Endothelial cell of umbilical vein (primary cell): ENCODE results near the gene RANBP3L. TPM values are rescaled to one million over a fixed set of nuclear protein-coding genes. Genes with fewer than 3 reads are reported as not detected.

ENCODE experiments used
- BruUV-seq: library from RNA; stranded (reverse); fragments of 400-500 nt; replicated peaks from 2 replicates; lab custom pipeline; 2021; lab: Mats Ljungman, UMichigan
- CTCF ChIA-PET: fragments of 300-600, 350-600 bp; sonication (Branson Sonifier 250); formaldehyde crosslinking; loops from one replicate; lab custom pipeline; 2021; ENCODE audit warnings: antibody characterized with exemption, inconsistent platforms; lab: Charles Lee
- POLR2A ChIA-PET: fragments of 300-600, 350-600 bp; sonication (Branson Sonifier 250); formaldehyde crosslinking; loops from one replicate; lab custom pipeline; 2021; ENCODE audit warnings: antibody characterized with exemption, inconsistent platforms; lab: Charles Lee
- DNase-seq: peaks from one replicate; pipeline ENCODE4 v3.0.0-alpha.2; 2011; ENCODE audit warnings: low read depth, low spot score
- FAIRE-seq: peaks from 2 replicates; lab custom pipeline; 2011; peaks lifted over from hg19 to GRCh38; lab: Jason Lieb, UNC
- H2AFZ ChIP-seq: 2 replicates; pipeline ENCODE4 v1.6.0; 2012; ENCODE audit warnings: low read depth, low read length, control low read depth, inconsistent platforms
- H3K27ac ChIP-seq: 2 replicates; pipeline ENCODE4 v1.5.1; 2011; ENCODE audit warnings: low read depth, mild to moderate bottlenecking, control low read depth, low read length, moderate library complexity; ENCODE audit not compliant: insufficient read depth
- H3K27me3 ChIP-seq, 2 experiments: 2 replicates each; pipeline versions ENCODE4 v1.6.0 to v1.6.1; 2011; ENCODE audit warnings: low read length in 2 of 2, mixed read lengths in 1 of 2; ENCODE audit not compliant: control insufficient read depth in 2 of 2, insufficient read depth in 2 of 2
- H3K36me3 ChIP-seq, 2 experiments: 2 replicates in 1 of 2; 3 replicates in 1 of 2; pipeline ENCODE4 v1.5.1; 2011; ENCODE audit warnings: low read length in 2 of 2, mild to moderate bottlenecking in 1 of 2, moderate library complexity in 1 of 2; ENCODE audit not compliant: control insufficient read depth in 2 of 2, insufficient read depth in 2 of 2; ENCODE audit errors: extremely low read depth in 1 of 2
- H3K4me1 ChIP-seq: 3 replicates; pipeline ENCODE4 v1.5.1; 2011; ENCODE audit warnings: mild to moderate bottlenecking, low read length; ENCODE audit not compliant: control insufficient read depth, insufficient read depth; ENCODE audit errors: extremely low read depth
- H3K4me2 ChIP-seq: 2 replicates; pipeline ENCODE4 v1.6.1; 2011; ENCODE audit warnings: low read length, control low read depth, mixed read lengths; ENCODE audit not compliant: insufficient read depth
- H3K4me3 ChIP-seq, 3 experiments: fragments of 200-600 bp in 1 of 3; sonication (generic), shearing (Covaris generic) in 1 of 3; replicated peaks in 1 of 3; 2 replicates each; pipeline ENCODE4 v1.5.1; 2011 to 2016; ENCODE audit warnings: control low read depth in 3 of 3, low read length in 3 of 3, mild to moderate bottlenecking in 2 of 3, inconsistent platforms in 1 of 3, low read depth in 1 of 3, moderate library complexity in 1 of 3; ENCODE audit not compliant: insufficient read depth in 1 of 3
- H3K79me2 ChIP-seq: 2 replicates; pipeline ENCODE4 v1.6.0; 2012; ENCODE audit warnings: low read length, inconsistent platforms; ENCODE audit not compliant: control insufficient read depth, insufficient read depth
- H3K9ac ChIP-seq: replicated peaks from 2 replicates; pipeline ENCODE3; 2011; ENCODE audit warnings: low read length, control low read depth; ENCODE audit not compliant: insufficient read depth; ENCODE audit errors: extremely low read depth
- H3K9me1 ChIP-seq: replicated peaks from 3 replicates; pipeline ENCODE4 v1.6.0; 2011; ENCODE audit warnings: mild to moderate bottlenecking, low read length; ENCODE audit not compliant: control insufficient read depth, insufficient read depth; ENCODE audit errors: extremely low read depth
- H3K9me3 ChIP-seq: replicated peaks from 2 replicates; pipeline ENCODE4 v1.5.1; 2012; ENCODE audit warnings: low read length, inconsistent platforms; ENCODE audit not compliant: control insufficient read depth, insufficient read depth
- H4K20me1 ChIP-seq: replicated peaks from 2 replicates; pipeline ENCODE3; 2011; ENCODE audit warnings: mild to moderate bottlenecking, low read length; ENCODE audit not compliant: control insufficient read depth, insufficient read depth; ENCODE audit errors: extremely low read depth
- EZH2 ChIP-seq: IDR thresholded peaks from 2 replicates; pipeline ENCODE4 v1.6.1; 2012; ENCODE audit warnings: borderline replicate concordance, low read depth, mild to moderate bottlenecking, moderate library complexity, low read length, inconsistent platforms; ENCODE audit not compliant: severe bottlenecking
- FOS ChIP-seq: IDR thresholded peaks from 2 replicates; pipeline ENCODE4 v1.6.1; 2011; ENCODE audit warnings: mild to moderate bottlenecking, low read length, moderate library complexity, borderline replicate concordance; ENCODE audit not compliant: insufficient read depth
- POLR2AphosphoS5 ChIP-seq: IDR thresholded peaks from 2 replicates; pipeline ENCODE4 v1.6.1; 2012; ENCODE audit warnings: low read depth, mild to moderate bottlenecking, control low read depth, low read length, moderate library complexity; ENCODE audit not compliant: insufficient read depth
- dilution Hi-C: fragments of 300-500 bp; cut with MboI; formaldehyde crosslinking; loops from one replicate; pipeline ENCODE4 v1.15.0; 2019; ENCODE audit warnings: low sequenced_read_pairs; ENCODE audit not compliant: extremely low pct_ligation_motif_present
- intact Hi-C: fragments of 100-400 bp; cut with micrococcal nuclease; formaldehyde crosslinking; loops from one replicate; pipeline ENCODE4 v1.10.0; 2022
- polyA plus RNA-seq, 4 experiments: library from polyadenylated mRNA; depleted of rRNA in 3 of 4; stranded (reverse) in 3 of 4; unstranded in 1 of 4; fragments of >200 nt; gene quantifications; 2 replicates each; pipeline versions ENCODE4 v1.2.1 to v1.2.3, GENCODE V29; 2011 to 2012; ENCODE audit warnings: missing spikeins in 1 of 4
- total RNA-seq: library from RNA; stranded (reverse); gene quantifications from 2 replicates; pipeline ENCODE4 v1.2.3, GENCODE V29; 2021
- TF ChIP-seq, protein P1 (sequence below): IDR thresholded peaks from 2 replicates; pipeline ENCODE4 v1.6.1; 2011; ENCODE audit not compliant: insufficient read depth, insufficient read length
- TF ChIP-seq, protein P2 (sequence below), 2 donors: IDR thresholded peaks; 1 replicate in 1 of 2; 2 replicates in 1 of 2; pipeline ENCODE4 v1.5.1; 2011; ENCODE audit warnings: low read length in 2 of 2, mild to moderate bottlenecking in 2 of 2, moderate library complexity in 2 of 2, control low read depth in 1 of 2, inconsistent platforms in 1 of 2, low read depth in 1 of 2; ENCODE audit not compliant: insufficient read depth in 1 of 2; ENCODE audit errors: extremely low read depth in 1 of 2

RANBP3L gene
- total and polyA plus RNA-seq, 2 donors (not counting 3 experiments of a cell fraction or from before 2014, with no cell fraction given) = not detected

DNA sequence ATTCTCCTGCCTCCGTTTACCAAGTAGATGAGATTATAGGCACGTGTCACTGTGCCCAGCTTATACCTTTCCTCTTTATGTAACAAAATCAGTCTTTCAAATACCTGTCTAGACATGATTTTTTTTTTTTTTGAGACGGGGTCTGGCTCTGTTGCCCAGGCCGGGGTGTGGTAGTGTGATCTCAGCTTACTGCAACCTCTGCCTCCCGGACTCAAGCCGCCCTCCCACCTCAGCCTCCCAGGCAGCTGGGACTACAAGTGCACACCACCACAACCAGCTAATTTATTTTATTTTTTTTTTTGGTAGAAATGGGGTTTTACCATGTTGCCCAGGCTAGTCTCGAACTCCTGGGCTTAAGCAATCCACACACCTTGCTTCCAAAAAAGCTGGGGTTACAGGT, 73.2 kb downstream of the RANBP3L start:
- Histone ChIP-seq H3K4me1 (no peaks in the 10 kb centered on the region), H4K20me1 (no peaks in the 10 kb centered on the region), H3K79me2 (no peaks in the 10 kb centered on the region), H3K4me2 (no peak overlapping the region), H3K4me3 (no peak overlapping the region), H3K27ac (no peak overlapping the region), H3K27me3 (no peaks in the 10 kb centered on the region), H2AFZ (no peak overlapping the region), H3K9me3 (no peaks in the 10 kb centered on the region), H3K9ac (no peak overlapping the region), H3K9me1 (no peaks in the 10 kb centered on the region), H3K36me3 (no peaks in the 10 kb centered on the region)
- no peak for DNase-seq
- TF ChIP-seq EZH2 (no peak), FOS (no peak), POLR2AphosphoS5 (no peak)
- TF ChIP-seq, protein P1, sequence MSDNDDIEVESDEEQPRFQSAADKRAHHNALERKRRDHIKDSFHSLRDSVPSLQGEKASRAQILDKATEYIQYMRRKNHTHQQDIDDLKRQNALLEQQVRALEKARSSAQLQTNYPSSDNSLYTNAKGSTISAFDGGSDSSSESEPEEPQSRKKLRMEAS = no peak
- TF ChIP-seq, protein P2, sequence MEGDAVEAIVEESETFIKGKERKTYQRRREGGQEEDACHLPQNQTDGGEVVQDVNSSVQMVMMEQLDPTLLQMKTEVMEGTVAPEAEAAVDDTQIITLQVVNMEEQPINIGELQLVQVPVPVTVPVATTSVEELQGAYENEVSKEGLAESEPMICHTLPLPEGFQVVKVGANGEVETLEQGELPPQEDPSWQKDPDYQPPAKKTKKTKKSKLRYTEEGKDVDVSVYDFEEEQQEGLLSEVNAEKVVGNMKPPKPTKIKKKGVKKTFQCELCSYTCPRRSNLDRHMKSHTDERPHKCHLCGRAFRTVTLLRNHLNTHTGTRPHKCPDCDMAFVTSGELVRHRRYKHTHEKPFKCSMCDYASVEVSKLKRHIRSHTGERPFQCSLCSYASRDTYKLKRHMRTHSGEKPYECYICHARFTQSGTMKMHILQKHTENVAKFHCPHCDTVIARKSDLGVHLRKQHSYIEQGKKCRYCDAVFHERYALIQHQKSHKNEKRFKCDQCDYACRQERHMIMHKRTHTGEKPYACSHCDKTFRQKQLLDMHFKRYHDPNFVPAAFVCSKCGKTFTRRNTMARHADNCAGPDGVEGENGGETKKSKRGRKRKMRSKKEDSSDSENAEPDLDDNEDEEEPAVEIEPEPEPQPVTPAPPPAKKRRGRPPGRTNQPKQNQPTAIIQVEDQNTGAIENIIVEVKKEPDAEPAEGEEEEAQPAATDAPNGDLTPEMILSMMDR (IDR thresholded peaks at IDR 0.05; ENCODE audit: extremely low read depth in 1 of 2, insufficient read depth in 1 of 2, low read depth in 1 of 2, low read length in 2 of 2) = no peak
- BruUV-seq = no TSS peak
- POLR2A ChIA-PET = no interaction called here
- FAIRE-seq = no peak
- intact Hi-C loops (no loop called here), dilution Hi-C loops (no loop called here)
- CTCF ChIA-PET = interaction anchor here (1.1 to 2.3 kb wide), 2 partner anchors 13 to 21 kb away, joined by 3 to 8 read pairs; partner anchors contain the start of gene NADK2
